ENCODE results near the gene PAX1. TPM values are rescaled to one million over a fixed set of nuclear protein-coding genes. Genes with fewer than 3 reads are reported as not detected.
A peak's percentile ranks its signal among the peaks of the same experiment; 100 is the strongest.

Gene PAX1
- total and polyA plus RNA-seq, 2 of the 13 experiments (the other 11 are each of a cell fraction or from before 2014, with no cell fraction given), result not detected

DNA sequence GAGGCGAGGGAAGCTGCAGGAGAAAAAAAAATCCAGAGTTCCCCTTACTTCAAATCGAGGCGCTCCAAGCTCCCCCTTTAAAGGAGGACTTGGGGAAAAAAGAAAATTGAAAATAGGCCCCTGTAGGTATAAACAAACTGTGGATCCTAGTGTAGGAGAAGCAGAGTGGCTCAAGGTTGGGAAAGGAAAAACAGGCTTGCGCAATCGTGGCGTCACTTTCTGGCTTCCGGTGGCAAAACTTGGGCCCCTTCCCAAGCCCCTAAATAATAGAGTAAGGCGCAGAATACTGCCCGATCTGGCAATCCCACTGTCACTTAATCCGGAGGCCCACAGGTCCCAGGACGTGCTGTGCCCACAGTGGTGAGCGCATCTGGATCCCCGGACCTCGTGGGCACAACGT is 8.0 kb downstream of the PAX1 start:
- intact Hi-C loops (cut with micrococcal nuclease; ENCODE audit: unreplicated experiment) (loop anchor here (10.0 kb wide), 1 partner anchor 601 kb away; no protein-coding TSS in a partner anchor), in situ Hi-C loops (cut with HindIII; ENCODE audit: extremely low pct_ligation_motif_present, low pct_unique_long_range_greater_than_20kb) (no loop called here)
- no peak overlapping the region for H3K4me3 ChIP-seq (replicated peaks in 1 of 3; ENCODE audit: insufficient read depth in 1 of 3, low read depth in 2 of 3, low read length in 3 of 3)
- CTCF ChIA-PET (ENCODE audit: low intra/inter-chr PET ratio, low total read pairs), result no interaction called here
- WGBS (ENCODE audit: low lambda C conversion rate), result 57% methylated on average over 15 of the region's 15 CpGs
- no peaks in the 10 kb centered on the region for H3K79me2 ChIP-seq (ENCODE audit: insufficient read depth, low read length)
- no peak overlapping the region for H3K9ac ChIP-seq (ENCODE audit: insufficient read depth, low read depth, low read length)
- DNase-seq (ENCODE audit: low spot score) (no peak), FAIRE-seq (no peak), ATAC-seq (no peak)
- H3K27me3 ChIP-seq (ENCODE audit: control insufficient read depth in 1 of 2, insufficient read depth in 2 of 2, low read length in 2 of 2), result peaks cover 15 to 76% of the 10 kb centered on the region in 2 experiments
- no peak overlapping the region for H3K4me2 ChIP-seq (ENCODE audit: low read depth, low read length)
- no peak for TF ChIP-seq MATR3 (CRISPR knock-in tag; IDR thresholded peaks at IDR 0.05)
- TF ChIP-seq CEBPB (IDR thresholded peaks at IDR 0.05; ENCODE audit: borderline replicate concordance, low read depth, low read length), result peak; percentile 94
- H4K20me1 ChIP-seq (ENCODE audit: insufficient read depth, low read length), result no peaks in the 10 kb centered on the region
- no peaks in the 10 kb centered on the region for H3K4me1 ChIP-seq (ENCODE audit: insufficient read depth, low read length)
- POLR2A ChIA-PET, result no interaction called here
- no peaks in the 10 kb centered on the region for H3K36me3 ChIP-seq (replicated peaks in 1 of 2; ENCODE audit: control insufficient read depth in 1 of 2, insufficient read depth in 2 of 2, low read length in 2 of 2)
- H2AFZ ChIP-seq (ENCODE audit: low read length), result no peak overlapping the region
- no TSS peak for BruUV-seq (replicated peaks)
- no peak overlapping the region for H3K27ac ChIP-seq (ENCODE audit: extremely low read length, insufficient read depth, low read length)
- H3K9me3 ChIP-seq (ENCODE audit: low read length), result no peaks in the 10 kb centered on the region

- Histone ChIP-seq H3K79me2 (ENCODE audit: insufficient read depth, low read length) (no peaks in the 10 kb centered on the region), H3K9ac (ENCODE audit: insufficient read depth, low read depth, low read length) (no peak overlapping the region), H3K4me3 (replicated peaks in 1 of 3; ENCODE audit: insufficient read depth in 1 of 3, low read depth in 2 of 3, low read length in 3 of 3) (no peak overlapping the region), H2AFZ (ENCODE audit: low read length) (no peak overlapping the region), H3K27ac (ENCODE audit: extremely low read length, insufficient read depth, low read length) (no peak overlapping the region), H3K4me2 (ENCODE audit: low read depth, low read length) (no peak overlapping the region), H3K9me3 (ENCODE audit: low read length) (no peaks in the 10 kb centered on the region), H3K36me3 (replicated peaks in 1 of 2; ENCODE audit: control insufficient read depth in 1 of 2, insufficient read depth in 2 of 2, low read length in 2 of 2) (no peaks in the 10 kb centered on the region), H3K27me3 (ENCODE audit: control insufficient read depth in 1 of 2, insufficient read depth in 2 of 2, low read length in 2 of 2) (peaks cover 15 to 74% of the 10 kb centered on the region in 2 experiments), H4K20me1 (ENCODE audit: insufficient read depth, low read length) (no peaks in the 10 kb centered on the region), H3K4me1 (ENCODE audit: insufficient read depth, low read length) (no peaks in the 10 kb centered on the region)
- POLR2A ChIA-PET, result no interaction called here
- WGBS (ENCODE audit: low lambda C conversion rate), result 53% methylated on average over 25 of the region's 26 CpGs
- ATAC-seq (no peak; the same call in 2 of the 3 replicates), DNase-seq (ENCODE audit: low spot score) (no peak), FAIRE-seq (no peak)
- no TSS peak for BruUV-seq (replicated peaks)
- in situ Hi-C loops (cut with HindIII; ENCODE audit: extremely low pct_ligation_motif_present, low pct_unique_long_range_greater_than_20kb) (no loop called here), intact Hi-C loops (cut with micrococcal nuclease; ENCODE audit: unreplicated experiment) (loop anchor here (10.0 kb wide), 1 partner anchor 601 kb away; no protein-coding TSS in a partner anchor)
- CTCF ChIA-PET (ENCODE audit: low intra/inter-chr PET ratio, low total read pairs), result no interaction called here
- TF ChIP-seq TAF15 (IDR thresholded peaks at IDR 0.05; ENCODE audit: low read depth, low read length, poor library complexity, severe bottlenecking) (peak; percentile 30), ZIK1 (CRISPR knock-in tag; IDR thresholded peaks at IDR 0.05; ENCODE audit: borderline replicate concordance, low read depth) (no peak), MXD3 (CRISPR knock-in tag; IDR thresholded peaks at IDR 0.05) (no peak)
These were observed 8.4 kb downstream of the PAX1 start for GRCh38 chr20:21713901-21714296.

All from HepG2 (cell line).